CD4-positive, alpha-beta T cell treated with Interleukin-6 for 4 hours (primary cell): Measurements from ENCODE around the gene SMC2.

Experiments
- DNase-seq: peaks from one replicate; pipeline ENCODE4 v3.0.0-alpha.2; 2020; ENCODE audit warnings: mixed read lengths

SMC2 gene

GRCh38 chr9:104093647-104094533 lies at the start of gene SMC2:
TSS of gene SMC2 (plus strand) at chr9:104094309. CDS start at chr9:104095385, 1,076 bp downstream.
- peak; percentile 95 for DNase-seq

- DNase-seq, result no peak
These were observed 25.6 kb upstream of the SMC2 start for GRCh38 chr9:104068546-104068945.

- no peak for DNase-seq
These were observed 24.8 kb upstream of the SMC2 start for GRCh38 chr9:104069288-104069687.

GRCh38 chr9:104071589-104071988 lies 22.5 kb upstream of the SMC2 start:
- no peak for DNase-seq

- no peak for DNase-seq
These were observed 20.9 kb upstream of the SMC2 start for GRCh38 chr9:104073098-104073769.

- DNase-seq, result no peak
These were observed 20.4 kb upstream of the SMC2 start for GRCh38 chr9:104073770-104074133.

- no peak for DNase-seq
These were observed 19.2 kb upstream of the SMC2 start for GRCh38 chr9:104074876-104075275.

- no peak for DNase-seq
These were observed 18.0 kb upstream of the SMC2 start for GRCh38 chr9:104075801-104076753.

- DNase-seq, result no peak
These were observed 15.5 kb upstream of the SMC2 start for GRCh38 chr9:104078596-104078995.

- no peak for DNase-seq
These were observed 13.1 kb upstream of the SMC2 start for GRCh38 chr9:104080983-104081382.

GRCh38 chr9:104082168-104082567 lies 11.9 kb upstream of the SMC2 start:
- no peak for DNase-seq

GRCh38 chr9:104085525-104085924 lies 8.6 kb upstream of the SMC2 start:
- no peak for DNase-seq

- no peak for DNase-seq
These were observed 6.2 kb upstream of the SMC2 start for GRCh38 chr9:104087894-104088293.

GRCh38 chr9:104088416-104088815 lies 5.7 kb upstream of the SMC2 start:
- no peak for DNase-seq

GRCh38 chr9:104090578-104090977 lies 3.5 kb upstream of the SMC2 start:
- no peak for DNase-seq

- DNase-seq, result no peak
These were observed 3.0 kb upstream of the SMC2 start for GRCh38 chr9:104091116-104091515.

GRCh38 chr9:104091708-104092107 lies 2.4 kb upstream of the SMC2 start:
- peak; percentile 18 for DNase-seq

GRCh38 chr9:104092192-104092591 lies 1.9 kb upstream of the SMC2 start:
- DNase-seq, result no peak

GRCh38 chr9:104092875-104093600 lies 1.1 kb upstream of the SMC2 start:
- no peak for DNase-seq

GRCh38 chr9:104094534-104095015 lies 466 bp downstream of the SMC2 start:
- no peak for DNase-seq

- no peak for DNase-seq
These were observed 5.5 kb downstream of the SMC2 start for GRCh38 chr9:104099630-104100029.

- DNase-seq, result no peak
These were observed 10.3 kb downstream of the SMC2 start for GRCh38 chr9:104104360-104104759.
